Stimulated activated CD8-positive, alpha-beta memory T cell treated with anti-CD3 and anti-CD28 coated beads, Interleukin-2, amount 100 ng/mL, for 48 hours (primary cell): Measurements from ENCODE around the gene CCAR1.
A peak's percentile ranks its signal among the peaks of the same experiment; 100 is the strongest.
"Not testable (repeated sequence)": the region's sequence is repeated elsewhere in the genome, so short reads cannot be mapped to it uniquely, and the experiment has no call there.

Source experiments
- DNase-seq, 2 donors: peaks; one replicate each; pipeline ENCODE4 v3.0.0-alpha.2; 2020; ENCODE audit warnings: low read depth in 2 of 2

Gene CCAR1

GRCh38 chr10:68826764-68827591 lies 105.9 kb downstream of the CCAR1 start, which contains the start of gene STOX1:
Gene STOX1, plus strand, starts transcription at chr10:68827531. Its CDS starts 93 bp downstream, at chr10:68827624.
- DNase-seq: peak; percentile 56 to 58

- DNase-seq: not testable (repeated sequence)
Measured at GRCh38 chr10:68827592-68827959, 106.5 kb downstream of the CCAR1 start.

GRCh38 chr10:68828083-68828601 lies 107.1 kb downstream of the CCAR1 start:
- DNase-seq: not testable (repeated sequence)

- DNase-seq: no peak
Measured at GRCh38 chr10:68828833-68829232, 107.8 kb downstream of the CCAR1 start.

GRCh38 chr10:68829521-68829920 lies 108.5 kb downstream of the CCAR1 start:
- no peak for DNase-seq

- DNase-seq: no peak
Measured at GRCh38 chr10:68829952-68830351, 108.9 kb downstream of the CCAR1 start.

GRCh38 chr10:68831961-68832455 lies 111.0 kb downstream of the CCAR1 start:
- no peak for DNase-seq

- DNase-seq: no peak
Measured at GRCh38 chr10:68832601-68833000, 111.6 kb downstream of the CCAR1 start.

- DNase-seq: no peak
Measured at GRCh38 chr10:68837626-68838322, 116.7 kb downstream of the CCAR1 start.

- not testable (repeated sequence) for DNase-seq
Measured at GRCh38 chr10:68840650-68841049, 119.6 kb downstream of the CCAR1 start.
